K562 (cell line): ENCODE data around the gene EDN2.

Experiments
- ARNT ChIP-seq, 2 experiments: fragments of 450-650 bp; IDR thresholded peaks; 2 replicates each; pipeline ENCODE4 v1.6.1; 2016; ENCODE audit warnings: mild to moderate bottlenecking in 1 of 2
- CEBPG ChIP-seq, 3 experiments: fragments of 200-800 bp in 1 of 3; sonication (Bioruptor generic) in 1 of 3; sonication (generic) in 1 of 3; formaldehyde crosslinking in 1 of 3; IDR thresholded peaks in 2 of 3; conservative IDR thresholded peaks in 1 of 3; 2 replicates each; pipeline versions ENCODE4 v1.6.1 to v1.8.0; 2016 to 2022; ENCODE audit warnings: missing compliant biosample characterization in 2 of 3, missing genetic modification characterization in 2 of 3, mild to moderate bottlenecking in 1 of 3, missing genetic modification reagents in 1 of 3
- CEBPZ ChIP-seq: fragments of 150-350 bp; IDR thresholded peaks from 2 replicates; pipeline ENCODE4 v1.6.1; 2014; ENCODE audit warnings: low read depth, mild to moderate bottlenecking, low read length, borderline replicate concordance
- CHD4 ChIP-seq: fragments of 200-600 bp; sonication (generic); IDR thresholded peaks from 3 replicates; pipeline ENCODE4 v1.6.1; 2012; ENCODE audit warnings: low read depth, mild to moderate bottlenecking, mixed read lengths, low read length, inconsistent platforms; ENCODE audit not compliant: insufficient read depth, insufficient replicate concordance, poor library complexity, severe bottlenecking
- EZH2 ChIP-seq: IDR thresholded peaks from 2 replicates; pipeline ENCODE4 v1.6.1; 2012; ENCODE audit warnings: low read depth, mild to moderate bottlenecking, inconsistent platforms, low read length, borderline replicate concordance
- LEF1 ChIP-seq: fragments of 450-650 bp; IDR thresholded peaks from 2 replicates; pipeline ENCODE4 v1.6.1; 2016; ENCODE audit warnings: mild to moderate bottlenecking
- POLR2AphosphoS2 ChIP-seq: IDR thresholded peaks from 2 replicates; pipeline ENCODE4 v1.6.1; 2012; ENCODE audit warnings: low read length, improper control_type of control experiment
- POLR3G ChIP-seq: IDR thresholded peaks from 2 replicates; pipeline ENCODE4 v1.6.1; 2011; ENCODE audit not compliant: insufficient read length, insufficient replicate concordance; ENCODE audit errors: extremely low read depth
- RAD21 ChIP-seq, 2 experiments: fragments of 250-450 bp in 1 of 2; fragments of 450-650 bp in 1 of 2; sonication (Bioruptor Pico) in 1 of 2; formaldehyde crosslinking in 1 of 2; IDR thresholded peaks in 1 of 2; conservative IDR thresholded peaks in 1 of 2; 2 replicates each; pipeline versions ENCODE4 v1.4.0 to v1.8.0; 2020 to 2022; ENCODE audit warnings: mild to moderate bottlenecking in 2 of 2, moderate library complexity in 1 of 2
- ZNF184 ChIP-seq: sonication (generic); formaldehyde crosslinking; IDR thresholded peaks from 2 replicates; pipeline ENCODE4 v1.5.0; 2020; ENCODE audit warnings: missing genetic modification reagents
- ZNF318 ChIP-seq, 2 experiments: fragments of 450-650 bp; IDR thresholded peaks; 2 replicates each; pipeline ENCODE4 v1.6.1; 2016; ENCODE audit warnings: mild to moderate bottlenecking in 2 of 2, borderline replicate concordance in 1 of 2, low read depth in 1 of 2, moderate library complexity in 1 of 2
- TF ChIP-seq, protein P1 (sequence below), 3 experiments: IDR thresholded peaks in 2 of 3; conservative IDR thresholded peaks in 1 of 3; 2 replicates each; pipeline ENCODE4 v1.5.1; 2011 to 2012; ENCODE audit warnings: low read length in 3 of 3, mild to moderate bottlenecking in 3 of 3, control low read depth in 2 of 3, improper control_type of control experiment in 1 of 3, inconsistent platforms in 1 of 3, low read depth in 1 of 3, mixed read lengths in 1 of 3, moderate library complexity in 1 of 3; ENCODE audit not compliant: insufficient read depth in 2 of 3
- TF ChIP-seq, protein P2 (sequence below): fragments of 450-650 bp; conservative IDR thresholded peaks from 2 replicates; pipeline ENCODE4 v1.6.1; 2016; ENCODE audit warnings: missing genetic modification characterization, low read depth, mild to moderate bottlenecking, missing compliant biosample characterization, moderate library complexity

- TF ChIP-seq ZNF318 (IDR thresholded peaks at IDR 0.05; ENCODE audit: borderline replicate concordance in 1 of 2, low read depth in 1 of 2) (no peak), RAD21 (CRISPR knock-in tag; conservative IDR thresholded peaks at IDR 0.05 in 1 of 2, IDR thresholded peaks at IDR 0.05 in 1 of 2) (peak in 1 of 2 experiments; percentile 43; a peak in 1 of 4 replicates), CEBPZ (no peak), CHD4 (no peak), CEBPG (CRISPR knock-in tag; IDR thresholded peaks at IDR 0.05) (no peak), CEBPG (tag; conservative IDR thresholded peaks at IDR 0.05 in 1 of 2, IDR thresholded peaks at IDR 0.05 in 1 of 2) (no peak), POLR3G (no peak), EZH2 (no peak), POLR2AphosphoS2 (no peak), ZNF184 (no peak), ARNT (IDR thresholded peaks at IDR 0.05) (no peak), LEF1 (no peak)
- TF ChIP-seq, protein P1, sequence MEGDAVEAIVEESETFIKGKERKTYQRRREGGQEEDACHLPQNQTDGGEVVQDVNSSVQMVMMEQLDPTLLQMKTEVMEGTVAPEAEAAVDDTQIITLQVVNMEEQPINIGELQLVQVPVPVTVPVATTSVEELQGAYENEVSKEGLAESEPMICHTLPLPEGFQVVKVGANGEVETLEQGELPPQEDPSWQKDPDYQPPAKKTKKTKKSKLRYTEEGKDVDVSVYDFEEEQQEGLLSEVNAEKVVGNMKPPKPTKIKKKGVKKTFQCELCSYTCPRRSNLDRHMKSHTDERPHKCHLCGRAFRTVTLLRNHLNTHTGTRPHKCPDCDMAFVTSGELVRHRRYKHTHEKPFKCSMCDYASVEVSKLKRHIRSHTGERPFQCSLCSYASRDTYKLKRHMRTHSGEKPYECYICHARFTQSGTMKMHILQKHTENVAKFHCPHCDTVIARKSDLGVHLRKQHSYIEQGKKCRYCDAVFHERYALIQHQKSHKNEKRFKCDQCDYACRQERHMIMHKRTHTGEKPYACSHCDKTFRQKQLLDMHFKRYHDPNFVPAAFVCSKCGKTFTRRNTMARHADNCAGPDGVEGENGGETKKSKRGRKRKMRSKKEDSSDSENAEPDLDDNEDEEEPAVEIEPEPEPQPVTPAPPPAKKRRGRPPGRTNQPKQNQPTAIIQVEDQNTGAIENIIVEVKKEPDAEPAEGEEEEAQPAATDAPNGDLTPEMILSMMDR (IDR thresholded peaks at IDR 0.05 in 2 of 3, conservative IDR thresholded peaks at IDR 0.05 in 1 of 3; ENCODE audit: insufficient read depth in 2 of 3, low read depth in 1 of 3, low read length in 3 of 3): peak; percentile 49 to 66 (median 62)
- TF ChIP-seq, protein P2, sequence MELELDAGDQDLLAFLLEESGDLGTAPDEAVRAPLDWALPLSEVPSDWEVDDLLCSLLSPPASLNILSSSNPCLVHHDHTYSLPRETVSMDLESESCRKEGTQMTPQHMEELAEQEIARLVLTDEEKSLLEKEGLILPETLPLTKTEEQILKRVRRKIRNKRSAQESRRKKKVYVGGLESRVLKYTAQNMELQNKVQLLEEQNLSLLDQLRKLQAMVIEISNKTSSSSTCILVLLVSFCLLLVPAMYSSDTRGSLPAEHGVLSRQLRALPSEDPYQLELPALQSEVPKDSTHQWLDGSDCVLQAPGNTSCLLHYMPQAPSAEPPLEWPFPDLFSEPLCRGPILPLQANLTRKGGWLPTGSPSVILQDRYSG: no peak
Measured at GRCh38 chr1:41495210-41495948, 10.9 kb upstream of the EDN2 start.
